Heart left ventricle (tissue), 13 donors: ENCODE results near the gene PNCK.

ENCODE experiments used
- POLR2A ChIP-seq, 2 donors: fragments of 450-650 bp; IDR thresholded peaks; one replicate each; pipeline ENCODE4 v1.6.1; 2017; ENCODE audit warnings: antibody characterized with exemption in 2 of 2, mild to moderate bottlenecking in 2 of 2, moderate library complexity in 2 of 2
- TF ChIP-seq, protein P1 (sequence below), 12 donors: fragments of 200-600 bp; sonication (generic) in 4 of 12; IDR thresholded peaks; one replicate each; pipeline versions ENCODE4 v1.5.0 to v1.8.0; 2018 to 2022; ENCODE audit warnings: antibody characterized with exemption in 12 of 12, mild to moderate bottlenecking in 5 of 12
- donor health status: ischemic (EF 13 %, LVEDD 7.1; RV severe dilation, severe dysfunction).
- donor health status: DM: no; HTN: yes; CAD: no.
- donor health status: DM: no; HTN: no; CAD: no.
- donor health status: ischemic (EF 25% LVEDD 6.9; RV normal size, moderate dysfunction).
- donor health status: ischemic (EF 25% LVEDD 5.7; RV mildly dilated, moderate dysfunction).
- donor health status: ischemic (EF 35%, LVEDD 5.7; RV mildly dilated, moderate dysfunction).
- donor health status: nonischemic (EF 11% LVEDD 7.7; RV severe dilation, severe dysfunction).
- donor health status: DM: yes; HTN: yes; CAD: no.
- donor health status: PGD.
- donor health status: ischemic (EF 29% LVEDD 5.4; RV normal size, mild dysfunction).
- donor health status: nonischemic (EF 23%, LVEDD 6.1; RV moderate dilation, normal function).

DNA sequence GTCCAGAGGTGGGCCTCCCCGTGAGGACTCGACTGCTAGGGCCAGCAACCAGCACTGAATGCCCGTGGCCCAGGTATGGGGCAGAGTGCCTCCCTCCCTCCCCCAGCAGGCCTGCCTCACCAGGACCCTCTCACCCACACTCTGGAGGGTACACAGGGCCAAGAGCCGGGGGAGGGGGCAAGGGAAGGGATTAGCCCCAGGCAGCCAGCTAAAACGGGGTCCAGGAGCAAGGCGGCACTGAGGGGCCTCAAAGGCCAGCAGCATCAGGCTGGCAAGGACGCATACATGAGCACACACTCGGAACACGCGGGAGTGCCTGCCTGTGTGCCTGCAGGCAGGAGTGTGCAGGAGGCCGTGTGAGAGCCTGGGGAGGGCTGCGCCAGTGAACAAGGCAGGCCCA is 44.9 kb downstream of the PNCK start:
- TF ChIP-seq POLR2A (IDR thresholded peaks at IDR 0.05) = no peak
- TF ChIP-seq, protein P1, sequence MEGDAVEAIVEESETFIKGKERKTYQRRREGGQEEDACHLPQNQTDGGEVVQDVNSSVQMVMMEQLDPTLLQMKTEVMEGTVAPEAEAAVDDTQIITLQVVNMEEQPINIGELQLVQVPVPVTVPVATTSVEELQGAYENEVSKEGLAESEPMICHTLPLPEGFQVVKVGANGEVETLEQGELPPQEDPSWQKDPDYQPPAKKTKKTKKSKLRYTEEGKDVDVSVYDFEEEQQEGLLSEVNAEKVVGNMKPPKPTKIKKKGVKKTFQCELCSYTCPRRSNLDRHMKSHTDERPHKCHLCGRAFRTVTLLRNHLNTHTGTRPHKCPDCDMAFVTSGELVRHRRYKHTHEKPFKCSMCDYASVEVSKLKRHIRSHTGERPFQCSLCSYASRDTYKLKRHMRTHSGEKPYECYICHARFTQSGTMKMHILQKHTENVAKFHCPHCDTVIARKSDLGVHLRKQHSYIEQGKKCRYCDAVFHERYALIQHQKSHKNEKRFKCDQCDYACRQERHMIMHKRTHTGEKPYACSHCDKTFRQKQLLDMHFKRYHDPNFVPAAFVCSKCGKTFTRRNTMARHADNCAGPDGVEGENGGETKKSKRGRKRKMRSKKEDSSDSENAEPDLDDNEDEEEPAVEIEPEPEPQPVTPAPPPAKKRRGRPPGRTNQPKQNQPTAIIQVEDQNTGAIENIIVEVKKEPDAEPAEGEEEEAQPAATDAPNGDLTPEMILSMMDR (IDR thresholded peaks at IDR 0.05) = no peak
